Activated CD8-positive, alpha-beta memory T cell treated with anti-CD3 and anti-CD28 coated beads for 48 hours (primary cell): Measurements from ENCODE around the gene PDIA2.
"Not testable (repeated sequence)": the region's sequence is repeated elsewhere in the genome, so short reads cannot be mapped to it uniquely, and the experiment has no call there.

Experiments used
- DNase-seq, 3 experiments: peaks; one replicate each; pipeline ENCODE4 v3.0.0-alpha.2; 2020; ENCODE audit warnings: low read depth in 2 of 3, low spot score in 2 of 3

The PDIA2 gene

GRCh38 chr16:263944-264343 is 19.0 kb upstream of the PDIA2 start:
- no peak for DNase-seq

GRCh38 chr16:264440-264951 is 18.5 kb upstream of the PDIA2 start:
- DNase-seq: no peak

- no peak for DNase-seq
Measured at GRCh38 chr16:265002-265529, 17.9 kb upstream of the PDIA2 start.

GRCh38 chr16:265711-266110 is 17.3 kb upstream of the PDIA2 start:
- no peak for DNase-seq

GRCh38 chr16:266258-267164 is 16.5 kb upstream of the PDIA2 start:
- no peak for DNase-seq

GRCh38 chr16:267562-267961 is 15.4 kb upstream of the PDIA2 start:
- not testable (repeated sequence) for DNase-seq

- no peak for DNase-seq
Measured at GRCh38 chr16:268141-269053, 14.6 kb upstream of the PDIA2 start.

- DNase-seq: no peak
Measured at GRCh38 chr16:269061-269796, 13.7 kb upstream of the PDIA2 start.

- no peak for DNase-seq
Measured at GRCh38 chr16:270381-271255, 12.3 kb upstream of the PDIA2 start.

GRCh38 chr16:272633-273546 is 10.1 kb upstream of the PDIA2 start:
- DNase-seq: no peak

- no peak for DNase-seq
Measured at GRCh38 chr16:273547-274421, 9.2 kb upstream of the PDIA2 start.

GRCh38 chr16:275041-275641 is 7.8 kb upstream of the PDIA2 start:
- DNase-seq: no peak

- no peak for DNase-seq
Measured at GRCh38 chr16:275786-276232, 7.2 kb upstream of the PDIA2 start, which contains the start of gene RGS11. Gene RGS11, minus strand, starts transcription at chr16:275944. Its CDS starts 33 bp downstream, at chr16:275911.

- DNase-seq: no peak
Measured at GRCh38 chr16:276426-277077, 6.4 kb upstream of the PDIA2 start.

GRCh38 chr16:278863-279366 is 4.0 kb upstream of the PDIA2 start:
- no peak for DNase-seq

- no peak for DNase-seq
Measured at GRCh38 chr16:279531-279930, 3.4 kb upstream of the PDIA2 start.
